ENCODE results near the gene POLD4.

POLD4 gene

DNA sequence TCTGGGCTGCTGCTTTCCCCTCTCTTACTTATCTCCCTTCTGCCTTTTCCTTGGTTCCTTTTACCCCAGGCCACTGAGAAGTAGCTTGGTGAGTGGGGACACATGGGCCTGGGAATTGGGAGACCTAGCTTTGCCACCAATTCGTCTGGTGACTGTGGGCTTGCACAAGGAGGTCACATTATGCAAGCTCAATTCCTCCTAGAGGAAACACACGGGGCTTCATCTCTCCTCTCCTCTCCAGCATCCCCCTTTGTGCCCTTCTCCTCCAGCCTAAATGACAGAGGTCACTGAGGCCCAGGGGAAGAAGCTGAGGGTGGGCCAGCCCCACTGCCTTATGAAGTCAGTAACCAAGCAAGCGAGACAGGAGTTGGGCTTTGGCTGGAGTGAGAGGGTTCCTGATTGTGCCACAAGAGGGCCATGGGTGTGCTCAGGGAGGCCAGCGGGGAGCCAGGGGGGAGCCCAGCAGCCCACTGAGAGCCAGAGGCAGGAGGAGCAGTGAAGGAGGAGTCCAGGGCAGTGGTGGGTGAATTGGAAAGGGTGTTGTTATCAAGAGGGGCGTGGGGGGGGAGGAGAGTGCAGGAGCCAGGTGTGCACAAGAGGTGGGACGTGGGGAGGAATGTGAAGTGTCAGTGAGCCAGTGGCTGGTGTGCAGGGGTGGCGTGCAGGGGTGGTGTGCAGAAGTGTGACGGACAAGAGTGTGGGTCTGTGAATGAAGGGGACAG lies 18.0 kb upstream of the POLD4 start:
- TF ChIP-seq, protein P1, sequence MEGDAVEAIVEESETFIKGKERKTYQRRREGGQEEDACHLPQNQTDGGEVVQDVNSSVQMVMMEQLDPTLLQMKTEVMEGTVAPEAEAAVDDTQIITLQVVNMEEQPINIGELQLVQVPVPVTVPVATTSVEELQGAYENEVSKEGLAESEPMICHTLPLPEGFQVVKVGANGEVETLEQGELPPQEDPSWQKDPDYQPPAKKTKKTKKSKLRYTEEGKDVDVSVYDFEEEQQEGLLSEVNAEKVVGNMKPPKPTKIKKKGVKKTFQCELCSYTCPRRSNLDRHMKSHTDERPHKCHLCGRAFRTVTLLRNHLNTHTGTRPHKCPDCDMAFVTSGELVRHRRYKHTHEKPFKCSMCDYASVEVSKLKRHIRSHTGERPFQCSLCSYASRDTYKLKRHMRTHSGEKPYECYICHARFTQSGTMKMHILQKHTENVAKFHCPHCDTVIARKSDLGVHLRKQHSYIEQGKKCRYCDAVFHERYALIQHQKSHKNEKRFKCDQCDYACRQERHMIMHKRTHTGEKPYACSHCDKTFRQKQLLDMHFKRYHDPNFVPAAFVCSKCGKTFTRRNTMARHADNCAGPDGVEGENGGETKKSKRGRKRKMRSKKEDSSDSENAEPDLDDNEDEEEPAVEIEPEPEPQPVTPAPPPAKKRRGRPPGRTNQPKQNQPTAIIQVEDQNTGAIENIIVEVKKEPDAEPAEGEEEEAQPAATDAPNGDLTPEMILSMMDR (IDR thresholded peaks at IDR 0.05; ENCODE audit: insufficient read depth, low read length) = no peak
- TF ChIP-seq POLR2AphosphoS5 (IDR thresholded peaks at IDR 0.05; ENCODE audit: low read depth) (peak; percentile 28; the same call in 1 of the 2 replicates), GABPA (IDR thresholded peaks at IDR 0.05; ENCODE audit: low read depth) (no peak), SPI1 (IDR thresholded peaks at IDR 0.05; ENCODE audit: borderline replicate concordance, low read depth) (no peak; the same call in 1 of the 2 replicates)
- TF ChIP-seq, protein P2, sequence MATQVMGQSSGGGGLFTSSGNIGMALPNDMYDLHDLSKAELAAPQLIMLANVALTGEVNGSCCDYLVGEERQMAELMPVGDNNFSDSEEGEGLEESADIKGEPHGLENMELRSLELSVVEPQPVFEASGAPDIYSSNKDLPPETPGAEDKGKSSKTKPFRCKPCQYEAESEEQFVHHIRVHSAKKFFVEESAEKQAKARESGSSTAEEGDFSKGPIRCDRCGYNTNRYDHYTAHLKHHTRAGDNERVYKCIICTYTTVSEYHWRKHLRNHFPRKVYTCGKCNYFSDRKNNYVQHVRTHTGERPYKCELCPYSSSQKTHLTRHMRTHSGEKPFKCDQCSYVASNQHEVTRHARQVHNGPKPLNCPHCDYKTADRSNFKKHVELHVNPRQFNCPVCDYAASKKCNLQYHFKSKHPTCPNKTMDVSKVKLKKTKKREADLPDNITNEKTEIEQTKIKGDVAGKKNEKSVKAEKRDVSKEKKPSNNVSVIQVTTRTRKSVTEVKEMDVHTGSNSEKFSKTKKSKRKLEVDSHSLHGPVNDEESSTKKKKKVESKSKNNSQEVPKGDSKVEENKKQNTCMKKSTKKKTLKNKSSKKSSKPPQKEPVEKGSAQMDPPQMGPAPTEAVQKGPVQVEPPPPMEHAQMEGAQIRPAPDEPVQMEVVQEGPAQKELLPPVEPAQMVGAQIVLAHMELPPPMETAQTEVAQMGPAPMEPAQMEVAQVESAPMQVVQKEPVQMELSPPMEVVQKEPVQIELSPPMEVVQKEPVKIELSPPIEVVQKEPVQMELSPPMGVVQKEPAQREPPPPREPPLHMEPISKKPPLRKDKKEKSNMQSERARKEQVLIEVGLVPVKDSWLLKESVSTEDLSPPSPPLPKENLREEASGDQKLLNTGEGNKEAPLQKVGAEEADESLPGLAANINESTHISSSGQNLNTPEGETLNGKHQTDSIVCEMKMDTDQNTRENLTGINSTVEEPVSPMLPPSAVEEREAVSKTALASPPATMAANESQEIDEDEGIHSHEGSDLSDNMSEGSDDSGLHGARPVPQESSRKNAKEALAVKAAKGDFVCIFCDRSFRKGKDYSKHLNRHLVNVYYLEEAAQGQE (IDR thresholded peaks at IDR 0.05; ENCODE audit: insufficient replicate concordance, low read depth) = no peak
- Histone ChIP-seq H3K27me3 (ENCODE audit: insufficient read depth, poor library complexity, severe bottlenecking) (no peaks in the 10 kb centered on the region), H3K27ac (replicated peaks) (peak overlapping the region; percentile 92), H3K4me3 (replicated peaks; ENCODE audit: insufficient read depth, low read length) (peak overlapping the region; percentile 47)
- peak; percentile 61 to 82 for DNase-seq (ENCODE audit: low read depth in 1 of 2, low spot score in 1 of 2)

GRCh38 chr11:67370351-67371076 lies 17.2 kb upstream of the POLD4 start:
- no peak for TF ChIP-seq SPI1 (IDR thresholded peaks at IDR 0.05; ENCODE audit: borderline replicate concordance, low read depth)
- TF ChIP-seq, protein P2 (IDR thresholded peaks at IDR 0.05; ENCODE audit: insufficient replicate concordance, low read depth) = no peak
- no peak for TF ChIP-seq POLR2AphosphoS5 (IDR thresholded peaks at IDR 0.05; ENCODE audit: low read depth)
- TF ChIP-seq GABPA (IDR thresholded peaks at IDR 0.05; ENCODE audit: low read depth) = no peak
- TF ChIP-seq, protein P1 (IDR thresholded peaks at IDR 0.05; ENCODE audit: insufficient read depth, low read length) = no peak

GRCh38 chr11:67369801-67370284 lies 16.5 kb upstream of the POLD4 start:
- TF ChIP-seq GABPA (IDR thresholded peaks at IDR 0.05; ENCODE audit: low read depth) (no peak), SPI1 (IDR thresholded peaks at IDR 0.05; ENCODE audit: borderline replicate concordance, low read depth) (no peak), POLR2AphosphoS5 (IDR thresholded peaks at IDR 0.05; ENCODE audit: low read depth) (no peak)
- TF ChIP-seq, protein P2 (IDR thresholded peaks at IDR 0.05; ENCODE audit: insufficient replicate concordance, low read depth) = no peak
- TF ChIP-seq, protein P1 (IDR thresholded peaks at IDR 0.05; ENCODE audit: insufficient read depth, low read length) = no peak
- DNase-seq (ENCODE audit: low read depth in 1 of 2, low spot score in 1 of 2) = no peak
- Histone ChIP-seq H3K27ac (replicated peaks) (no peak overlapping the region), H3K4me3 (replicated peaks; ENCODE audit: insufficient read depth, low read length) (no peak overlapping the region), H3K27me3 (ENCODE audit: insufficient read depth, poor library complexity, severe bottlenecking) (no peaks in the 10 kb centered on the region)

More at GRCh38 chr11:67370351-67371076, 17.2 kb upstream of the POLD4 start:
- Histone ChIP-seq H3K27me3 (ENCODE audit: insufficient read depth, poor library complexity, severe bottlenecking) (no peaks in the 10 kb centered on the region), H3K4me3 (replicated peaks; ENCODE audit: insufficient read depth, low read length) (no peak overlapping the region), H3K27ac (replicated peaks) (peak overlapping the region; percentile 92)
- no peak for DNase-seq (ENCODE audit: low read depth in 1 of 2, low spot score in 1 of 2)

Data from HL-60 (cell line).